RPMI7951 (cell line): ENCODE data around the gene PPDPF. TPM values are rescaled to one million over a fixed set of nuclear protein-coding genes. Genes with fewer than 3 reads are reported as not detected.
A peak's percentile ranks its signal among the peaks of the same experiment; 100 is the strongest.
"Not testable (repeated sequence)": the region's sequence is repeated elsewhere in the genome, so short reads cannot be mapped to it uniquely, and the experiment has no call there.

Experiments used
- DNase-seq: peaks from one replicate; pipeline ENCODE4 v3.0.0-alpha.2; 2012; ENCODE audit warnings: low read depth
- total RNA-seq: library from RNA; depleted of rRNA; stranded (reverse); fragments of >200 nt; shearing (Covaris generic); gene quantifications from 2 replicates; pipeline ENCODE4 v1.2.3, GENCODE V29; 2014; rRNA removed

The PPDPF gene
- total RNA-seq, 1 experiment from 2014 or later, result 140 TPM

GRCh38 chr20:63564036-63564810 is 43.7 kb downstream of the PPDPF start:
- no peak for DNase-seq

DNA sequence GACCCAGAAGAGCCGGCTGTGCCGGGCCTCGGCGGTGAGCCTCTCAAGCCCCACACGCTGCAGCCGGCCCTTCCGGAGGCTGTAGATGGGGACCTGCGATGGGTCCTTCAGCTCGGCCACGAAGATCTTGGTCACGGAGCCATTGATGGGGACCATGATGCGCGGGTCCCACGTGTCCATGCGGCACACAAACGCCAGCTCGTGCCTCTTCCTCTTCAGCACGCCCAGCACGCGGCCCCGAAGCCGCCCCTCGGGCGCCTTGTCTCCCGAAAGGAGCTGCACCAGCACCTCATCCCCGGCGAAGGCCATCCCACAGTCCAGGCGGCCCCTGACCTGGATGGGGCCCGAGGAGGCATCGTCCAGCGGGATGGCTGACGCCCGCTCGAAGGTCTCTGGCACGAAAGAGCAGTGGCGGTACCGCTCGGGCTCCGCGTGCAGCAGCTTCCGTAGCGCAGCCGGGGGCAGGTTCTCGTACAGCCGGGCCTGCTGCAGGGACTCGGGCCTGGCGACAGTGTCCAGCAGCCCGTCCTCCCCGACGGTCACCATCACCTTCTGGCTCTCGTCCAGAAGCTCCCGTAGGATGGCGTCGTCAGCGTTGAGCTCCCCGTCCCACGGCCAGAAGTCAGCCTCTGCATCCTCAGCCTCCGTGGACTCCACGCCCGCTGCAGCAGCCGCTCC is 44.6 kb downstream of the PPDPF start:
- DNase-seq, result no peak

DNA sequence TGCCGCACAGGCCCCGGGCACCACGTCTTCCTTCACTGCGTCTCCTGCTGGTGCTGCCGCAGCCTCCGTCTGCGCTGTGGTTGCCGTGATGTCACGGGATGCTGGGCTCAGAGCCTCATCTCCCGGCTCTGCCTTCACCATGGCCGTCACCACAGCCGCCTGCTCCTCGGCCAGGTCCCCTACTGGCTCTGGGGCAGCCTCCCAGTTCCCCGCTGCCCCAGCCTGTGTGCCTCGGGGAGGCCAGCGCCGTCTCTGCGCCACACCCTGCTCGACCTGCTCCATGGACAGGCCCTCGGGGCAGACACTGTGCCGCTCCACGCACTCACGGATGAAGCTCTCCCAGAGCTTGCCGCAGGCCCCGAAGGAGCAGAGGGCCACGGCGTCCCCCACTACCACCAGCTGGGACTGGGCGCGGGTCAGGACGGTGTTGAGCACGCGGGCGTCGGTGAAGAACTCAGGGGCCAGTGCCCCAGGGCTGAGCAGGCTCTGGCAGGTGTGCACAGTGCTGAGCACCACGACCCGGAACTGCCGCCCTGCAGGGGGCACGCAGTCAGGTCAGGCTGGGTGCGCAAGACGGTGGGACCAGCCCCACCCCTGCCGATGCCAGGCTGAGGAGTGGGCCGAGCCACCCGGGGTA is 45.3 kb downstream of the PPDPF start:
- no peak for DNase-seq

GRCh38 chr20:63566395-63567135 is 46.0 kb downstream of the PPDPF start:
- DNase-seq, result no peak

DNA sequence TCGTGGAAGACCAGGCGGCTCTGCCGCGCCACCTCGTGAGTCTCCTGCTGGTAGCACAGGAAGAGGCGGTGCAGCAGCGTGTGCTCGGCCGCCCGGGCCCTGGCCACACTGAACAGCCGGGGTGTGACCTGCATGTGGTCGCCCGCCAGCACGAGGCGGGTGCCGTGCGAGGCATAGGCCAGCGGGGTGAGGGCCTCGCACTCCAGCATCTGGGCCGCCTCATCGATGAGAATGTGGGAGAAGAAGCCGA is 46.5 kb downstream of the PPDPF start:
- DNase-seq, result no peak

DNA sequence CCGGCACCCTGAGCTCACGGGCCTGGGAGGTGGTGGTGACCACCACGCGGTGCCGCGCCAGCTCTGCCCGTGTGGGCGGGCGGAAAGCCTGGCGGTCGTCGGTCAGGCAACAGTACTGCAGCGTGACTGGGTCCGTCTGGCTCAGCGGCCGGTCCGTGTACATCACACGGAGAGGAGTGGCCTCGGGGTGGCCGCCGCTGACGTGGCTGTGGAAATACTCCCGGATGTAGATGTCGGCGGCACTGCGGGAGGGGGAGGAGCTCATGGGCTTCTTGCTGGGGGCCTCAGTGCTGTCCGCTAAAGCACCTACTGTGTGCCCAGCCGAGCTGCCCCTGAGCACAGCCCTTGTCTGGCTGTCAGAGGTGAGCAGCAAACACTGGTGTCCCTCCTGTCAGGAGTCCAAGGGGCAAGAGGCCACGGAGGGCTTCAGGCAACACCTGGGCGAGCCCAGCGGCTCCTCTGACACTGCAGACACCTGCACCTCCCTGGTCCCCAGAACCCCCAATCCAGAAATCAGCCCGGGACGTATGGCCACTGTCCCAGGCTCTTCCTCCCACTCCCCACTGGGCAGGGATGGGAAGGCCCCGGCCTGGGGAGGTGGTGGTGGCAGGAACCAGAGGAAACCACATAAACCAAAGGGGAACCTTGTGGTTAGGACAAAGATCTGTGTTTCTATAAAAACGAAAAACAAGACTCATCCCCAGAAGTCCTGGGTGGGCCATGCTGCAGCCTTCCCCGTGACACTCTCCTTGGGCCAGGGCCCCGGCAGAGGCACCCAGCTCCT is 47.0 kb downstream of the PPDPF start:
- DNase-seq, result peak; percentile 54

GRCh38 chr20:63568170-63568981 is 47.8 kb downstream of the PPDPF start:
- DNase-seq, result no peak

DNA sequence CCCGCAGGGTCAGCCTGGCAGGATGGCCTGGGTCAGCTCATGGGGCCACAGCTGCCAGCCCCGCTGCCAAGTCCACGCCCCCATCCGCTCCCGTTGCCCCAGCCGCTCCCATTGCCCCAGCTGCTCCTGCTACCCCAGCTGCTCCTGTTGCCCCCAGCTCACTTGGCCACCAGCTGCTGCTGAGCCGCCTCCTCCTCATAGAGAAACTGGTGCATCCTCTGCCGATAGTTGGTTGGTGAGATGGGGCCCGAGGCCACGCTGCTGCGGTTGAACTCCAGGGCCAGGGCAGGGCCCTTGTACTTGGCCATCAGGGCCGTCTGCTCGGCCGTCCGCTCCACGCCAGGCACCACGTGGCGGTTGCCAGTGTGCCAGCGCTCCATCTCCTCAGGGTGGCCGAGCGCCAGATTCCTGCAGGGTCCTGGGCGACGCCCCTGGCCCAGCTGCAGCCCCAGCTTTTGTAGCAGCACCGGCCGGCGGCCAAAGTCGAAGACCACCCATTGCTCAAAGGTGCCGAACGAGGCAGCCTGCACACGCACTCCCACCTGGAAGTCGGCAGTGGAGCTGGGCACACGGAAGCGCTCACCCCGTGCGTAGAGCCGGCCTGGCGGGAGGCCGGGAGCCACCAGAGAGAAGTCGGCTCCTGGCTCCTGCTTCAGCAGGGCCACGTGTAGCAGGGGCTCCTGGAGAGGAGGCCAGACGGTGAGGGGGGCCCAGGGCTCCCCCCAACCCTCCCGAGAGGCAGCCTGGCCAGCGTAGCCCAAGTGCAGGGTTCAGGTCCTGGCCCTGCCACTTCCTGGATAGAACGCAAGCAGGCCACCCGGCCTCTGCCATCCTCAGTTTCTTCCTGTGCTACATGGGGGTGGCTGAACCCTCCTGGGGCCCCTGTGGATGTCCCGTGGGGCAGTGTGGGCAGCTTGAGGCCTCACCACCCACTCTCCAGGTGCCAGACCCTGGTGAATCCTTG is 48.7 kb downstream of the PPDPF start:
- DNase-seq, result no peak

DNA sequence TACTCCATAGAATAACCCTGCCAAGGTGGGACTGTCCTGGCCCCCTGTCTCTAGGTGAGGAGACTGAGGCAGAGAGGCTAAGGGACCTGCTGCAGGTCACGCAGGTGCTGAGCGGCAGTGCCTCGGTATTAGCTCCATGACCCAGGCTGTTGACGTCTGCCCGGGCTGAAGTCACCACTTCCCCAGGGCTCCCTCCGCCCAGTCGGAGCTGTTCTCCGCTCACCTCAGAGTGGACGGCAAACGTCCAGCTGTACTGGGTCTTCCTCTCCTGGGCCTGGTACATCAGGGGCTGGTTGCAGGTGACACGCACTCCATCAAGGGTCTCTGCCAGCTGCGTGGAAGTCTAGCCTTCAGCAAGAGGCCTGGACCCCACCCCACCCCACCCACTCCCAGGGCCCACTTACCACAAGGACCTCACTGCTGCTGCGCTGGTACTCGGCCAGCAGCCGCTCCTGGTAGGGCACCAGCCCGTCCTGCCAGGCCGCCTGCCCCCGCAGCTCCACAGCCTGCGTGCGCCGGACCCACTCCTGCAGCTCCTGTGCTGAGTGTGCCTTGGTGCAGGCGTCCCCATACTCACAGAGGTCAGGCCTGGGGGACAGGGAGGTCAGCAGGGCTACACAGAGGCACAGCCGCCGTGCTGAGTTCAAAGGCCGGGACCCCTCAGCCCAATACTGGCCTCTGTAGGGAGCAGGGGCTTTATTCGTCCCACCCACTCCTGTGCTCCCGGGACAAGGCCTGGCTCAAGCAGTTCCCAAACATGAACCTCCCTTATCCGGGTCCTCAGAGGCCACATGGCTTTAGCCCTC is 49.9 kb downstream of the PPDPF start:
- no peak for DNase-seq

GRCh38 chr20:63571087-63571478 is 50.5 kb downstream of the PPDPF start:
- not testable (repeated sequence) for DNase-seq

Other genes with a start within 250 kb of the PPDPF start
- 29.0 and 35.7 TPM in 2 replicates for gene ARFGAP1, start 248.0 kb upstream of the PPDPF start, total RNA-seq
- not detected in 2 replicates for gene COL20A1, start 227.6 kb upstream of the PPDPF start, total RNA-seq
- gene CHRNA4, start 159.4 kb upstream of the PPDPF start, total RNA-seq, result not detected in 2 replicates
- gene KCNQ2, start 48.1 kb upstream of the PPDPF start, total RNA-seq, result 0.10 and 2.5 TPM in 2 replicates
- gene EEF1A2, start 21.7 kb upstream of the PPDPF start, total RNA-seq, result 14.1 and 17.6 TPM in 2 replicates
- gene PTK6, start 16.6 kb downstream of the PPDPF start, total RNA-seq, result 0.48 TPM in 1 of 2 replicates, not detected in the other
- gene SRMS, start 27.0 kb downstream of the PPDPF start, total RNA-seq, result not detected in 2 replicates
- 1.8 and 1.9 TPM in 2 replicates for gene FNDC11, start 33.4 kb downstream of the PPDPF start, total RNA-seq
- 13.3 and 23.4 TPM in 2 replicates for gene HELZ2, start 53.5 kb downstream of the PPDPF start, total RNA-seq
- 7.6 and 10.0 TPM in 2 replicates for gene GMEB2, start 106.3 kb downstream of the PPDPF start, total RNA-seq
- gene STMN3, start 132.7 kb downstream of the PPDPF start, total RNA-seq, result 75.3 and 102 TPM in 2 replicates
- gene RTEL1, start 137.5 kb downstream of the PPDPF start, total RNA-seq, result 17.4 and 18.7 TPM in 2 replicates
- gene TNFRSF6B, start 175.9 kb downstream of the PPDPF start, total RNA-seq, result 0.36 and 1.1 TPM in 2 replicates
- 38.8 and 69.0 TPM in 2 replicates for gene ARFRP1, start 187.2 kb downstream of the PPDPF start, total RNA-seq
- gene ZGPAT, start 187.3 kb downstream of the PPDPF start, total RNA-seq, result 8.3 and 28.5 TPM in 2 replicates
- gene LIME1, start 215.9 kb downstream of the PPDPF start, total RNA-seq, result 0.72 and 4.4 TPM in 2 replicates
- gene SLC2A4RG, start 219.0 kb downstream of the PPDPF start, total RNA-seq, result 29.3 and 46.9 TPM in 2 replicates